Measurements from ENCODE around the gene ALDH1L1.
A peak's percentile ranks its signal among the peaks of the same experiment; 100 is the strongest.

The ALDH1L1 gene

GRCh38 chr3:126083138-126083445 is 97.3 kb downstream of the ALDH1L1 start:
- H3K9me2 ChIP-seq (replicated peaks; ENCODE audit: insufficient read depth, low read length), result no peaks in the 10 kb centered on the region
- peaks cover 11% of the 10 kb centered on the region; the same call in 1 of the 2 replicates for H3K36me3 ChIP-seq (ENCODE audit: low read length)
- peak overlapping the region; percentile 72 for H3K9ac ChIP-seq (ENCODE audit: low read length)
- no peaks in the 10 kb centered on the region for H3K79me2 ChIP-seq (ENCODE audit: insufficient read depth, low read length)
- peaks cover 5% of the 10 kb centered on the region; the same call in 1 of the 2 replicates for H3F3A ChIP-seq (ENCODE audit: insufficient read depth)
- no peaks in the 10 kb centered on the region for H4K20me1 ChIP-seq (ENCODE audit: low read depth, low read length)
- H2AFZ ChIP-seq (ENCODE audit: low read depth, low read length, severe bottlenecking), result peak overlapping the region; percentile 84
- H3K9me3 ChIP-seq (ENCODE audit: insufficient read depth, low read length), result peaks cover 5% of the 10 kb centered on the region; the same call in 1 of the 2 replicates
- no peaks in the 10 kb centered on the region for H3K27me3 ChIP-seq (ENCODE audit: low read length)
- H3K4me3 ChIP-seq (ENCODE audit: insufficient read depth, low read length, poor library complexity, severe bottlenecking), result peak overlapping the region; percentile 76
- peak overlapping the region; percentile 84 for H3K4me2 ChIP-seq (ENCODE audit: low read depth, low read length, poor library complexity, severe bottlenecking)
- peak overlapping the region; percentile 40 for H3K27ac ChIP-seq (ENCODE audit: low read depth, low read length)
- TF ChIP-seq, protein P1, sequence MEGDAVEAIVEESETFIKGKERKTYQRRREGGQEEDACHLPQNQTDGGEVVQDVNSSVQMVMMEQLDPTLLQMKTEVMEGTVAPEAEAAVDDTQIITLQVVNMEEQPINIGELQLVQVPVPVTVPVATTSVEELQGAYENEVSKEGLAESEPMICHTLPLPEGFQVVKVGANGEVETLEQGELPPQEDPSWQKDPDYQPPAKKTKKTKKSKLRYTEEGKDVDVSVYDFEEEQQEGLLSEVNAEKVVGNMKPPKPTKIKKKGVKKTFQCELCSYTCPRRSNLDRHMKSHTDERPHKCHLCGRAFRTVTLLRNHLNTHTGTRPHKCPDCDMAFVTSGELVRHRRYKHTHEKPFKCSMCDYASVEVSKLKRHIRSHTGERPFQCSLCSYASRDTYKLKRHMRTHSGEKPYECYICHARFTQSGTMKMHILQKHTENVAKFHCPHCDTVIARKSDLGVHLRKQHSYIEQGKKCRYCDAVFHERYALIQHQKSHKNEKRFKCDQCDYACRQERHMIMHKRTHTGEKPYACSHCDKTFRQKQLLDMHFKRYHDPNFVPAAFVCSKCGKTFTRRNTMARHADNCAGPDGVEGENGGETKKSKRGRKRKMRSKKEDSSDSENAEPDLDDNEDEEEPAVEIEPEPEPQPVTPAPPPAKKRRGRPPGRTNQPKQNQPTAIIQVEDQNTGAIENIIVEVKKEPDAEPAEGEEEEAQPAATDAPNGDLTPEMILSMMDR (IDR thresholded peaks at IDR 0.05; ENCODE audit: insufficient read depth, low read length, poor library complexity, severe bottlenecking), result no peak
- no peak for TF ChIP-seq EZH2phosphoT487 (conservative IDR thresholded peaks at IDR 0.05; ENCODE audit: low read length)

DNA sequence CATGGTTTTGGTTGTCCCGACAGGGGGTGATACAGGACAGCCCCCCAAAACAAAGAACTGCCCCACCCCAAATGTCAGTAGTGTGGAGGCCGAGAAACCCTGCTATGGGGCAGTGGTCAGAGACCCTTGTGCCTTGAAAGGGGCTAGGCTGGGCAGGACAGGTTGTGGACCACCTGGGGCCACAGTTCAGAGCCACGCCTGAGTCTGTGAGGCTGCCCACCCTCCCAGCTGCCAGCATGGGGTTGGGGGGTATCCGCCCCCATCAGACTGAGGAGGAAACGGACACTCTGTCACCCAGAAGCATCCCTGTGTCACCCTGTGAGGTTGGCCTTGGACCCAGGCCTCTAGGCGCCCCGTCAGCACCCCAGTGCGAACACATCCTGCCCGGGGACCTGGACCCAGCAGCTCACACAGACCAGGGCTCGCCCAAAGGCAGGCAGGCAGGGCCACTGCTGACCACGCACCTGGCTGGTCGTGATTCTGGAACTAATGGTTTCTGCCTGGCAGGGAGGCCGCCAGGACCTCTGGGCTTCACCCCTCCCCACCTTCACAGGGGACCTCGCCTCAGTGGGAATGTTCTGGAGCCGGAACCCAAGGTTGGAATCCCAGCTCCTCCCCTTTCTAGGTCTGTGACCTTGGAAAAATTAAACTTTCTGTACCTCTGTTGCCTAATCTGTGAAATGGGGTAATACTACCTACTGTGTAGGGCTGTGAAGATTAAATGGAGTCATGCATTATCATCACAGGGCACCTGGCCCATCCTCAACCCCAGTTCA is 97.8 kb downstream of the ALDH1L1 start:
- Histone ChIP-seq H3K4me3 (ENCODE audit: insufficient read depth, low read length, poor library complexity, severe bottlenecking) (no peak overlapping the region), H3K27me3 (ENCODE audit: low read length) (no peaks in the 10 kb centered on the region), H3K9me3 (ENCODE audit: insufficient read depth, low read length) (peaks cover 5% of the 10 kb centered on the region; the same call in 1 of the 2 replicates), H2AFZ (ENCODE audit: low read depth, low read length, severe bottlenecking) (no peak overlapping the region), H4K20me1 (ENCODE audit: low read depth, low read length) (no peaks in the 10 kb centered on the region), H3K79me2 (ENCODE audit: insufficient read depth, low read length) (no peaks in the 10 kb centered on the region), H3K36me3 (ENCODE audit: low read length) (peaks cover 11% of the 10 kb centered on the region; the same call in 1 of the 2 replicates), H3K9me2 (replicated peaks; ENCODE audit: insufficient read depth, low read length) (no peaks in the 10 kb centered on the region), H3K9ac (ENCODE audit: low read length) (peak overlapping the region; percentile 72), H3K4me2 (ENCODE audit: low read depth, low read length, poor library complexity, severe bottlenecking) (peak overlapping the region; percentile 84), H3F3A (ENCODE audit: insufficient read depth) (peaks cover 5% of the 10 kb centered on the region; the same call in 1 of the 2 replicates), H3K27ac (ENCODE audit: low read depth, low read length) (no peak overlapping the region)
- TF ChIP-seq, protein P1 (IDR thresholded peaks at IDR 0.05; ENCODE audit: insufficient read depth, low read length, poor library complexity, severe bottlenecking), result no peak
- no peak for TF ChIP-seq EZH2phosphoT487 (conservative IDR thresholded peaks at IDR 0.05; ENCODE audit: low read length)

- Histone ChIP-seq H3K4me2 (ENCODE audit: low read depth, low read length, poor library complexity, severe bottlenecking) (no peak overlapping the region), H3K36me3 (ENCODE audit: low read length) (peaks cover 3% of the 10 kb centered on the region; the same call in 1 of the 2 replicates), H3K27ac (ENCODE audit: low read depth, low read length) (no peak overlapping the region), H3K9ac (ENCODE audit: low read length) (no peak overlapping the region), H3F3A (ENCODE audit: insufficient read depth) (peaks cover 5% of the 10 kb centered on the region; the same call in 1 of the 2 replicates), H3K4me3 (ENCODE audit: insufficient read depth, low read length, poor library complexity, severe bottlenecking) (no peak overlapping the region), H3K9me3 (ENCODE audit: insufficient read depth, low read length) (no peaks in the 10 kb centered on the region), H3K9me2 (replicated peaks; ENCODE audit: insufficient read depth, low read length) (no peaks in the 10 kb centered on the region), H2AFZ (ENCODE audit: low read depth, low read length, severe bottlenecking) (no peak overlapping the region), H3K79me2 (ENCODE audit: insufficient read depth, low read length) (no peaks in the 10 kb centered on the region), H3K27me3 (ENCODE audit: low read length) (no peaks in the 10 kb centered on the region), H4K20me1 (ENCODE audit: low read depth, low read length) (no peaks in the 10 kb centered on the region)
- TF ChIP-seq, protein P1 (IDR thresholded peaks at IDR 0.05; ENCODE audit: insufficient read depth, low read length, poor library complexity, severe bottlenecking), result peak; percentile 16
- no peak for TF ChIP-seq EZH2phosphoT487 (conservative IDR thresholded peaks at IDR 0.05; ENCODE audit: low read length)
Observed at GRCh38 chr3:126081618-126082361, 98.6 kb downstream of the ALDH1L1 start.

Measured in SU-DHL-6 (cell line).